Natural killer cell treated with Interleukin-12 subunit alpha and Interleukin-12 subunit beta and Interleukin-15 and Interleukin-18, amount 100 ng/mL, for 72 hours (primary cell): ENCODE measurements around the gene SCAF11. TPM values are rescaled to one million over a fixed set of nuclear protein-coding genes. Genes with fewer than 3 reads are reported as not detected.
A peak's percentile ranks its signal among the peaks of the same experiment; 100 is the strongest.

Source experiments
- ATAC-seq, 2 donors: fragments of 150-1000 bp; cut with Tn5 transposase in 1 of 2; sonication (Bioruptor Pico), chemical (Tn5 transposase) in 1 of 2; 2 replicates each; pipeline ENCODE4 v1.10.0; 2021
- DNase-seq: peaks from one replicate; pipeline ENCODE4 v3.0.0; 2022; ENCODE audit warnings: low spot score
- H3K27ac Mint-ChIP-seq, 2 donors: 1 replicate in 1 of 2; 2 replicates in 1 of 2; pipeline ENCODE4 v1.8.0; 2022; ENCODE audit warnings: mixed read lengths in 2 of 2, mild to moderate bottlenecking in 1 of 2, moderate library complexity in 1 of 2
- H3K27me3 Mint-ChIP-seq, 2 donors: 1 replicate in 1 of 2; 2 replicates in 1 of 2; pipeline ENCODE4 v1.8.0; 2022; ENCODE audit warnings: mixed read lengths in 2 of 2
- H3K36me3 Mint-ChIP-seq: one replicate; pipeline ENCODE4 v1.8.0; 2022; ENCODE audit warnings: mixed read lengths
- H3K4me1 Mint-ChIP-seq, 2 donors: 1 replicate in 1 of 2; 2 replicates in 1 of 2; pipeline ENCODE4 v1.8.0; 2022; ENCODE audit warnings: low read depth in 2 of 2, mixed read lengths in 2 of 2, mild to moderate bottlenecking in 1 of 2
- H3K4me3 Mint-ChIP-seq: one replicate; pipeline ENCODE4 v1.8.0; 2022; ENCODE audit warnings: mixed read lengths
- H3K9me3 Mint-ChIP-seq: 2 replicates; pipeline ENCODE4 v1.8.0; 2022; ENCODE audit warnings: mixed read lengths
- total RNA-seq, 2 donors: library from RNA; stranded (reverse); gene quantifications; one replicate each; pipeline ENCODE4 v1.2.3, GENCODE V29; 2022

Gene SCAF11
- total RNA-seq, 2 donors from 2014 or later = 106 to 117 TPM

GRCh38 chr12:45991284-45992249 lies 1.2 kb upstream of the SCAF11 start:
- H3K4me3 Mint-ChIP-seq = peak overlapping the region; percentile 94
- ATAC-seq (peak; percentile 8 to 12), DNase-seq (peak; percentile 81)
- no peaks in the 10 kb centered on the region for H3K27me3 Mint-ChIP-seq
- peaks cover 25 to 38% of the 10 kb centered on the region in 2 donors for H3K4me1 Mint-ChIP-seq
- H3K9me3 Mint-ChIP-seq = no peaks in the 10 kb centered on the region
- H3K27ac Mint-ChIP-seq = peak overlapping the region; percentile 98 to 99
- peaks cover 8% of the 10 kb centered on the region for H3K36me3 Mint-ChIP-seq

- peaks cover 3% of the 10 kb centered on the region for H3K9me3 Mint-ChIP-seq
- H3K4me1 Mint-ChIP-seq = peaks cover 40 to 55% of the 10 kb centered on the region in 2 donors
- H3K36me3 Mint-ChIP-seq = peaks cover 23% of the 10 kb centered on the region
- peak overlapping the region; percentile 98 to 99 for H3K27ac Mint-ChIP-seq
- H3K27me3 Mint-ChIP-seq = no peaks in the 10 kb centered on the region
- peak overlapping the region; percentile 94 for H3K4me3 Mint-ChIP-seq
- ATAC-seq (peak; percentile 50 to 65), DNase-seq (peak; percentile 77)
Measured at GRCh38 chr12:45989721-45990467, 480 bp downstream of the SCAF11 start.

GRCh38 chr12:45989287-45989686 lies 1.1 kb downstream of the SCAF11 start:
- no peak for DNase-seq
- peak overlapping the region; percentile 94 for H3K4me3 Mint-ChIP-seq
- ATAC-seq = no peak
- peaks cover 3% of the 10 kb centered on the region for H3K9me3 Mint-ChIP-seq
- H3K4me1 Mint-ChIP-seq = peaks cover 44 to 61% of the 10 kb centered on the region in 2 donors
- no peaks in the 10 kb centered on the region for H3K27me3 Mint-ChIP-seq
- peak overlapping the region; percentile 98 to 99 for H3K27ac Mint-ChIP-seq
- H3K36me3 Mint-ChIP-seq = peaks cover 23% of the 10 kb centered on the region

- H3K27me3 Mint-ChIP-seq = no peaks in the 10 kb centered on the region
- peaks cover 23% of the 10 kb centered on the region for H3K36me3 Mint-ChIP-seq
- ATAC-seq (no peak), DNase-seq (no peak)
- H3K4me3 Mint-ChIP-seq = peak overlapping the region; percentile 94
- H3K9me3 Mint-ChIP-seq = peaks cover 3% of the 10 kb centered on the region
- H3K27ac Mint-ChIP-seq = peak overlapping the region; percentile 98 to 99
- peaks cover 52 to 71% of the 10 kb centered on the region in 2 donors for H3K4me1 Mint-ChIP-seq
Measured at GRCh38 chr12:45988264-45988663, 2.1 kb downstream of the SCAF11 start.

- peaks cover 3% of the 10 kb centered on the region for H3K9me3 Mint-ChIP-seq
Measured at GRCh38 chr12:45987340-45987727, 3.0 kb downstream of the SCAF11 start.

GRCh38 chr12:45986641-45987339 lies 3.6 kb downstream of the SCAF11 start:
- Mint-ChIP-seq H3K9me3 (peaks cover 3% of the 10 kb centered on the region), H3K4me1 (peaks cover 56 to 75% of the 10 kb centered on the region in 2 donors), H3K4me3 (peak overlapping the region; percentile 94), H3K27me3 (no peaks in the 10 kb centered on the region), H3K36me3 (peaks cover 23% of the 10 kb centered on the region), H3K27ac (peak overlapping the region; percentile 59 to 98)
- no peak for DNase-seq
- no peak for ATAC-seq

More at GRCh38 chr12:45987340-45987727, 3.0 kb downstream of the SCAF11 start:
- DNase-seq = no peak
- no peaks in the 10 kb centered on the region for H3K27me3 Mint-ChIP-seq
- peaks cover 23% of the 10 kb centered on the region for H3K36me3 Mint-ChIP-seq
- H3K4me1 Mint-ChIP-seq = peaks cover 60 to 80% of the 10 kb centered on the region in 2 donors
- ATAC-seq = no peak
- H3K4me3 Mint-ChIP-seq = peak overlapping the region; percentile 94
- peak overlapping the region; percentile 59 to 98 for H3K27ac Mint-ChIP-seq

GRCh38 chr12:45981075-45981837 lies 9.1 kb downstream of the SCAF11 start:
- Mint-ChIP-seq H3K36me3 (peaks cover 12% of the 10 kb centered on the region), H3K9me3 (peaks cover 3% of the 10 kb centered on the region), H3K4me1 (peaks cover 69 to 87% of the 10 kb centered on the region in 2 donors), H3K27ac (peak overlapping the region; percentile 50 to 65), H3K27me3 (no peaks in the 10 kb centered on the region), H3K4me3 (peak overlapping the region; percentile 65)
- DNase-seq = no peak
- peak in 1 of 2 donors; percentile 62 for ATAC-seq

GRCh38 chr12:45980540-45980939 lies 9.8 kb downstream of the SCAF11 start:
- H3K9me3 Mint-ChIP-seq = peaks cover 3% of the 10 kb centered on the region
- no peaks in the 10 kb centered on the region for H3K27me3 Mint-ChIP-seq
- H3K36me3 Mint-ChIP-seq = peaks cover 6% of the 10 kb centered on the region
- ATAC-seq = no peak
- peaks cover 68 to 87% of the 10 kb centered on the region in 2 donors for H3K4me1 Mint-ChIP-seq
- H3K27ac Mint-ChIP-seq = no peak overlapping the region
- no peak overlapping the region for H3K4me3 Mint-ChIP-seq
- no peak for DNase-seq

- H3K4me1 Mint-ChIP-seq = peaks cover 66 to 81% of the 10 kb centered on the region in 2 donors
- H3K27me3 Mint-ChIP-seq = no peaks in the 10 kb centered on the region
- peaks cover 4% of the 10 kb centered on the region for H3K36me3 Mint-ChIP-seq
- ATAC-seq (no peak), DNase-seq (no peak)
- H3K27ac Mint-ChIP-seq = no peak overlapping the region
- H3K9me3 Mint-ChIP-seq = no peaks in the 10 kb centered on the region
- H3K4me3 Mint-ChIP-seq = no peak overlapping the region
Measured at GRCh38 chr12:45978108-45978507, 12.3 kb downstream of the SCAF11 start.

GRCh38 chr12:45977620-45978019 lies 12.8 kb downstream of the SCAF11 start:
- no peak for DNase-seq
- Mint-ChIP-seq H3K27me3 (no peaks in the 10 kb centered on the region), H3K27ac (no peak overlapping the region)

GRCh38 chr12:45975506-45975905 lies 14.9 kb downstream of the SCAF11 start:
- H3K27ac Mint-ChIP-seq = no peak overlapping the region

More at GRCh38 chr12:45977620-45978019, 12.8 kb downstream of the SCAF11 start:
- Mint-ChIP-seq H3K4me3 (no peak overlapping the region), H3K4me1 (peaks cover 64 to 81% of the 10 kb centered on the region in 2 donors), H3K9me3 (no peaks in the 10 kb centered on the region), H3K36me3 (peaks cover 7% of the 10 kb centered on the region)
- no peak for ATAC-seq

GRCh38 chr12:45974883-45975282 lies 15.5 kb downstream of the SCAF11 start:
- peaks cover 65 to 76% of the 10 kb centered on the region in 2 donors for H3K4me1 Mint-ChIP-seq
- no peak overlapping the region for H3K4me3 Mint-ChIP-seq
- DNase-seq (no peak), ATAC-seq (no peak)
- H3K27me3 Mint-ChIP-seq = no peaks in the 10 kb centered on the region
- no peak overlapping the region for H3K27ac Mint-ChIP-seq
- peaks cover 7% of the 10 kb centered on the region for H3K36me3 Mint-ChIP-seq
- no peaks in the 10 kb centered on the region for H3K9me3 Mint-ChIP-seq

More at GRCh38 chr12:45975506-45975905, 14.9 kb downstream of the SCAF11 start:
- ATAC-seq = no peak
- H3K27me3 Mint-ChIP-seq = no peaks in the 10 kb centered on the region
- no peak overlapping the region for H3K4me3 Mint-ChIP-seq
- H3K36me3 Mint-ChIP-seq = peaks cover 7% of the 10 kb centered on the region
- DNase-seq = no peak
- no peaks in the 10 kb centered on the region for H3K9me3 Mint-ChIP-seq
- H3K4me1 Mint-ChIP-seq = peaks cover 65 to 82% of the 10 kb centered on the region in 2 donors
